SK-N-MC (cell line): ENCODE results near the gene ARRDC2.

ENCODE experiments used
- EZH2 ChIP-seq: fragments of 200-600 bp; sonication (generic); IDR thresholded peaks from one replicate; pipeline ENCODE4 v1.6.1; 2017; ENCODE audit warnings: antibody characterized with exemption
- FOXP2 ChIP-seq: optimal IDR thresholded peaks from 2 replicates; pipeline ENCODE3; 2011; ENCODE audit warnings: mild to moderate bottlenecking, moderate library complexity; ENCODE audit not compliant: insufficient read depth; ENCODE audit errors: extremely low read length, control extremely low read depth
- POLR2AphosphoS5 ChIP-seq: IDR thresholded peaks from 2 replicates; pipeline ENCODE4 v1.6.1; 2012; ENCODE audit warnings: mild to moderate bottlenecking, low read depth, low read length, borderline replicate concordance

DNA sequence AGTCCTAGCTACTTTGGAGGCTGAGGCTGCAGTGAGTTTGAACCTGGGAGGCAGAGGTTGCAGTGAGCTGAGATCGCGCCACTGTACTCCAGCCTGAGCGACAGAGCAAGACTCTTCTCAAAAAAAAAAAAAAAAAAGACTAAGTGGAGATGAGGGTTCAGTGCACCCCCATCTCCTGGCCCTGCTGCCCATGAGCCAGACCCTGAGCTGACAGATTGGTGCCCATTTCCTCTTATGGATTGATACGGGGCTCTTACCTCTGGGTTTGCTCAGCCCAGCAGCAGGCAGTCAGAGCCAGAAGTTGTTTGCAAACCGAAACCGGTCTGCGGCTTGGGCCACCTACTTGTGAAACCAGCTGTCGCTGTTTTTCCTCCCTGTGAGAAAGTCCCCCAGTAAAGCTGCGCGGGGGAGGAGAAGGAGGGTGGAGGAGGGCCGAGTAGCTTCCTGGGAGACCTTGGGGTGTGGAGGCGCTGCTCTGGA, 36.9 kb downstream of the ARRDC2 start:
- TF ChIP-seq EZH2, result no peak
- no peak for TF ChIP-seq POLR2AphosphoS5
- TF ChIP-seq FOXP2, result no peak
